ENCODE measurements around the gene ZDHHC11B.
A peak's percentile ranks its signal among the peaks of the same experiment; 100 is the strongest.

Gene ZDHHC11B

GRCh38 chr5:671459-672328 lies 112.8 kb downstream of the ZDHHC11B start:
- DNase-seq: peak; percentile 64

- DNase-seq: no peak
Measured at GRCh38 chr5:670396-671270, 113.9 kb downstream of the ZDHHC11B start.

GRCh38 chr5:669842-670395 lies 114.6 kb downstream of the ZDHHC11B start:
- no peak for DNase-seq

GRCh38 chr5:669111-669841 lies 115.3 kb downstream of the ZDHHC11B start:
- DNase-seq: peak; percentile 55

GRCh38 chr5:668283-668995 lies 116.1 kb downstream of the ZDHHC11B start:
- no peak for DNase-seq

- no peak for DNase-seq
Measured at GRCh38 chr5:666816-667498, 117.6 kb downstream of the ZDHHC11B start.

GRCh38 chr5:665956-666711 lies 118.4 kb downstream of the ZDHHC11B start:
- DNase-seq: no peak

GRCh38 chr5:665541-665955 lies 119.0 kb downstream of the ZDHHC11B start:
- DNase-seq: no peak

- DNase-seq: no peak
Measured at GRCh38 chr5:664994-665360, 119.6 kb downstream of the ZDHHC11B start.

GRCh38 chr5:664343-664993 lies 120.1 kb downstream of the ZDHHC11B start:
- DNase-seq: no peak

GRCh38 chr5:663436-664342 lies 120.8 kb downstream of the ZDHHC11B start:
- no peak for DNase-seq

- DNase-seq: no peak
Measured at GRCh38 chr5:662751-663435, 121.6 kb downstream of the ZDHHC11B start.

GRCh38 chr5:661891-662750 lies 122.4 kb downstream of the ZDHHC11B start:
- DNase-seq: no peak

GRCh38 chr5:660491-661030 lies 124.0 kb downstream of the ZDHHC11B start:
- DNase-seq: no peak
